Measurements from ENCODE around the gene KYNU.
"Not testable (repeated sequence)": the region's sequence is repeated elsewhere in the genome, so short reads cannot be mapped to it uniquely, and the experiment has no call there.

Gene KYNU

GRCh38 chr2:143034292-143035074, 157.0 kb downstream of the KYNU start:
- Histone ChIP-seq H3K4me3 (ENCODE audit: low read length) (no peak overlapping the region), H3K9me3 (ENCODE audit: low read length) (no peaks in the 10 kb centered on the region), H3K36me3 (ENCODE audit: insufficient read depth, low read length) (no peaks in the 10 kb centered on the region), H3K27me3 (ENCODE audit: insufficient read depth, low read length) (no peaks in the 10 kb centered on the region), H3K4me1 (ENCODE audit: insufficient read depth, low read length) (peaks cover 2% of the 10 kb centered on the region), H2AFZ (ENCODE audit: low read depth, low read length) (peak overlapping the region; percentile 47)

- Histone ChIP-seq H3K4me1 (ENCODE audit: insufficient read depth, low read length) (no peaks in the 10 kb centered on the region), H3K9me3 (ENCODE audit: low read length) (peaks cover under 1% of the 10 kb centered on the region), H3K4me3 (ENCODE audit: low read length) (no peak overlapping the region), H3K27me3 (ENCODE audit: insufficient read depth, low read length) (no peaks in the 10 kb centered on the region), H2AFZ (ENCODE audit: low read depth, low read length) (no peak overlapping the region), H3K36me3 (ENCODE audit: insufficient read depth, low read length) (no peaks in the 10 kb centered on the region)
These were observed 174.0 kb downstream of the KYNU start for GRCh38 chr2:143051465-143051864.

- H3K36me3 ChIP-seq (ENCODE audit: insufficient read depth, low read length); H3K9me3 ChIP-seq (ENCODE audit: low read length); H3K4me3 ChIP-seq (ENCODE audit: low read length); H2AFZ ChIP-seq (ENCODE audit: low read depth, low read length); H3K27me3 ChIP-seq (ENCODE audit: insufficient read depth, low read length); H3K4me1 ChIP-seq (ENCODE audit: insufficient read depth, low read length): not testable (repeated sequence)
These were observed 176.0 kb downstream of the KYNU start for GRCh38 chr2:143053437-143053836.

GRCh38 chr2:143056550-143056949, 179.1 kb downstream of the KYNU start:
- Histone ChIP-seq H3K36me3 (ENCODE audit: insufficient read depth, low read length) (no peaks in the 10 kb centered on the region), H3K9me3 (ENCODE audit: low read length) (peaks cover 7% of the 10 kb centered on the region), H2AFZ (ENCODE audit: low read depth, low read length) (no peak overlapping the region), H3K27me3 (ENCODE audit: insufficient read depth, low read length) (no peaks in the 10 kb centered on the region), H3K4me1 (ENCODE audit: insufficient read depth, low read length) (peaks cover 10% of the 10 kb centered on the region), H3K4me3 (ENCODE audit: low read length) (no peak overlapping the region)

DNA sequence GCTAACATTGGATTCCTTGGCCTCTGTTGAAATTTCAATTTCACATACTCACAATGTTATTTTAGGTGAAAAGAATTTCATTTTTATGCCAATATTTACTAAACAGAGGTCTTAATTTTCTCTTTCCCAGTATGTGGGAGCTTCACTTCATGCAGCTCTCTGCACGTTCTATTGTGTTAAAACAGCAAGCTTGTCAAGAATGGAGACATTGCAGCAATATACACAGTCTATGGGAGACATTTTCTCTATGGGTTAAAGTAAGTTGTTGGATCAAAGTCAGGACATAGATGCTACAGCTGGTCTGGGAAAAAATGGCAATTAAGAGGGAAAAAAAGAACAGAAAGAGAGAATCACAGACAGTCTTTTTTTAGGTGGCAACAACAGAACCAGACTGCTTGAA, 181.4 kb downstream of the KYNU start:
- no peak overlapping the region for H3K4me3 ChIP-seq (ENCODE audit: low read length)
- peak overlapping the region; percentile 73 for H2AFZ ChIP-seq (ENCODE audit: low read depth, low read length)
- H3K9me3 ChIP-seq (ENCODE audit: low read length): peaks cover 7% of the 10 kb centered on the region
- peaks cover 10% of the 10 kb centered on the region for H3K4me1 ChIP-seq (ENCODE audit: insufficient read depth, low read length)
- H3K36me3 ChIP-seq (ENCODE audit: insufficient read depth, low read length): no peaks in the 10 kb centered on the region
- no peaks in the 10 kb centered on the region for H3K27me3 ChIP-seq (ENCODE audit: insufficient read depth, low read length)

- peaks cover 7% of the 10 kb centered on the region for H3K4me1 ChIP-seq (ENCODE audit: insufficient read depth, low read length)
- H3K4me3 ChIP-seq (ENCODE audit: low read length): no peak overlapping the region
These were observed 186.2 kb downstream of the KYNU start for GRCh38 chr2:143063612-143064200.

DNA sequence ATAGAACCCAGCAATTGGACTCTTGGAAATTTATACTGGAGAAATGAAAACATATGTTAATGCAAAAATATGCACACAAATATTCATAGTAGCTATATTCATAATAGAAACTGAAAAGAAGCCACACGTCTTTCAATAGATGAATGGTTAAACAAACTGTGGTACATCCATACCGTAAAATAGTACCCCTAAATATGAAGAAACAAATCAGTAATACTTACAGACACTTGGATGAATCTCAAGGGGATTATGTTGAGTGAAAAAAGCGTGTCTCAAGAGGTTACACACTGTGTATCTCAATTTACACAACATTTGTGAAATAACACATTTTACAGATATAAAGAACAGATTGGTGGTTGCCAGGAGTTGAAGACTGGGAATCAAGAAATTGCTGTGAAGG, 190.6 kb downstream of the KYNU start:
- Histone ChIP-seq H3K4me3 (ENCODE audit: low read length) (no peak overlapping the region), H3K4me1 (ENCODE audit: insufficient read depth, low read length) (no peaks in the 10 kb centered on the region), H3K27me3 (ENCODE audit: insufficient read depth, low read length) (no peaks in the 10 kb centered on the region), H2AFZ (ENCODE audit: low read depth, low read length) (no peak overlapping the region), H3K36me3 (ENCODE audit: insufficient read depth, low read length) (no peaks in the 10 kb centered on the region), H3K9me3 (ENCODE audit: low read length) (no peaks in the 10 kb centered on the region)

More at GRCh38 chr2:143063612-143064200, 186.2 kb downstream of the KYNU start:
- no peaks in the 10 kb centered on the region for H3K9me3 ChIP-seq (ENCODE audit: low read length)
- no peaks in the 10 kb centered on the region for H3K36me3 ChIP-seq (ENCODE audit: insufficient read depth, low read length)
- no peaks in the 10 kb centered on the region for H3K27me3 ChIP-seq (ENCODE audit: insufficient read depth, low read length)
- no peak overlapping the region for H2AFZ ChIP-seq (ENCODE audit: low read depth, low read length)

GRCh38 chr2:143068509-143068908, 191.0 kb downstream of the KYNU start:
- Histone ChIP-seq H3K9me3 (ENCODE audit: low read length) (no peaks in the 10 kb centered on the region), H3K4me3 (ENCODE audit: low read length) (no peak overlapping the region), H3K27me3 (ENCODE audit: insufficient read depth, low read length) (no peaks in the 10 kb centered on the region), H3K36me3 (ENCODE audit: insufficient read depth, low read length) (no peaks in the 10 kb centered on the region), H3K4me1 (ENCODE audit: insufficient read depth, low read length) (no peaks in the 10 kb centered on the region), H2AFZ (ENCODE audit: low read depth, low read length) (no peak overlapping the region)

DNA sequence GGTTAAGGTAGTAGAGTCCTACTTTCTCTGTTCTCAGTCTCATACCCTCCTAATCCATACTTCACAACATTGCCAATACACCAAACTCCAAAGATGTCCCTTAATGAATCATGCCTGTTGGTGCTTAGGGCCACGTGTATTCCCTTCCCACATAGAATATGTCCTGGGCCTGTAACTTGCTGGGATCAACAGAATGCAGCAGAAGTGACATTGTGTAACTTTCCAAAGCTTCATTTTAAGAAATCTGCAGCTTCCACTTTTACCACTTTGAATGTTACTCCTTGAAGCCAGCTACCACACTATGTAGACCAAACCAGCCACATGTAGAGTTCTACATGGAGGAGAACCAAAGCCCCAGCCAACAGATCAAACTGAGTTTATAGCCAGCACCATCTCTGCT, 193.2 kb downstream of the KYNU start:
- no peak overlapping the region for H3K4me3 ChIP-seq (ENCODE audit: low read length)
- H3K27me3 ChIP-seq (ENCODE audit: insufficient read depth, low read length): no peaks in the 10 kb centered on the region
- no peak overlapping the region for H2AFZ ChIP-seq (ENCODE audit: low read depth, low read length)
- H3K36me3 ChIP-seq (ENCODE audit: insufficient read depth, low read length): no peaks in the 10 kb centered on the region
- no peaks in the 10 kb centered on the region for H3K4me1 ChIP-seq (ENCODE audit: insufficient read depth, low read length)
- H3K9me3 ChIP-seq (ENCODE audit: low read length): peaks cover 4% of the 10 kb centered on the region

- Histone ChIP-seq H3K36me3 (ENCODE audit: insufficient read depth, low read length) (no peaks in the 10 kb centered on the region), H3K4me3 (ENCODE audit: low read length) (no peak overlapping the region), H2AFZ (ENCODE audit: low read depth, low read length) (no peak overlapping the region), H3K27me3 (ENCODE audit: insufficient read depth, low read length) (no peaks in the 10 kb centered on the region), H3K4me1 (ENCODE audit: insufficient read depth, low read length) (no peaks in the 10 kb centered on the region), H3K9me3 (ENCODE audit: low read length) (peaks cover 6% of the 10 kb centered on the region)
These were observed 193.9 kb downstream of the KYNU start for GRCh38 chr2:143071185-143071876.

DNA sequence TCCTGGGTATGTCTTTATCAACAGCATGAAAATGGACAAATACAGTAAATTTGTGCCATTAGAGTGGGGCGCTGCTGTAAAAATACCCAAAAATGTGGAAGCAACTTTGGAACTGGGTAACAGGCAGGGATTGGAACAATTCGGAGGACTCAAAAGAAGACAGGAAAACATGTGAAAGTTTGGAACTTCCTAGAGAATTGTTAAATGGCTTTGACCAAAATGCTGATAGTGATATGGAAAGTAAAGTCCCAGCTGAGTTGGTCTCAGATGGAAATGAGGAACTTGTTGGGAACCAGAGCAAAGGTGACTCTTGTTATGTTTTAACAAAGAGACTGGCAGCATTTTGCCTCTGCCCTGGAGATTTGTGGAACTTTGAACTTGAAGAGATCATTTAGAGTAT, 197.4 kb downstream of the KYNU start:
- not testable (repeated sequence) for H3K9me3 ChIP-seq (ENCODE audit: low read length); H3K4me1 ChIP-seq (ENCODE audit: insufficient read depth, low read length); H2AFZ ChIP-seq (ENCODE audit: low read depth, low read length); H3K27me3 ChIP-seq (ENCODE audit: insufficient read depth, low read length); H3K36me3 ChIP-seq (ENCODE audit: insufficient read depth, low read length); H3K4me3 ChIP-seq (ENCODE audit: low read length)

- no peak overlapping the region for H3K4me3 ChIP-seq (ENCODE audit: low read length)
These were observed 198.2 kb downstream of the KYNU start for GRCh38 chr2:143075711-143076110.

GRCh38 chr2:143078104-143078503, 200.6 kb downstream of the KYNU start:
- Histone ChIP-seq H3K4me1 (ENCODE audit: insufficient read depth, low read length) (no peaks in the 10 kb centered on the region), H3K4me3 (ENCODE audit: low read length) (no peak overlapping the region), H3K36me3 (ENCODE audit: insufficient read depth, low read length) (no peaks in the 10 kb centered on the region), H3K27me3 (ENCODE audit: insufficient read depth, low read length) (no peaks in the 10 kb centered on the region), H2AFZ (ENCODE audit: low read depth, low read length) (no peak overlapping the region), H3K9me3 (ENCODE audit: low read length) (peaks cover 6% of the 10 kb centered on the region)

More at GRCh38 chr2:143075711-143076110, 198.2 kb downstream of the KYNU start:
- no peaks in the 10 kb centered on the region for H3K36me3 ChIP-seq (ENCODE audit: insufficient read depth, low read length)
- no peaks in the 10 kb centered on the region for H3K27me3 ChIP-seq (ENCODE audit: insufficient read depth, low read length)
- no peaks in the 10 kb centered on the region for H3K4me1 ChIP-seq (ENCODE audit: insufficient read depth, low read length)
- H2AFZ ChIP-seq (ENCODE audit: low read depth, low read length): no peak overlapping the region
- peaks cover 6% of the 10 kb centered on the region for H3K9me3 ChIP-seq (ENCODE audit: low read length)

Measured in neuron (in vitro differentiated cells).